Endothelial cell of umbilical vein (primary cell): ENCODE measurements around the gene TMEM119. TPM values are rescaled to one million over a fixed set of nuclear protein-coding genes. Genes with fewer than 3 reads are reported as not detected.

Experiments
- BruUV-seq: library from RNA; stranded (reverse); fragments of 400-500 nt; replicated peaks from 2 replicates; lab custom pipeline; 2021; lab: Mats Ljungman, UMichigan
- CTCF ChIA-PET: fragments of 300-600, 350-600 bp; sonication (Branson Sonifier 250); formaldehyde crosslinking; loops from one replicate; lab custom pipeline; 2021; ENCODE audit warnings: antibody characterized with exemption, inconsistent platforms; lab: Charles Lee
- POLR2A ChIA-PET: fragments of 300-600, 350-600 bp; sonication (Branson Sonifier 250); formaldehyde crosslinking; loops from one replicate; lab custom pipeline; 2021; ENCODE audit warnings: antibody characterized with exemption, inconsistent platforms; lab: Charles Lee
- DNase-seq: peaks from one replicate; pipeline ENCODE4 v3.0.0-alpha.2; 2011; ENCODE audit warnings: low read depth, low spot score
- FAIRE-seq: peaks from 2 replicates; lab custom pipeline; 2011; peaks lifted over from hg19 to GRCh38; lab: Jason Lieb, UNC
- H2AFZ ChIP-seq: 2 replicates; pipeline ENCODE4 v1.6.0; 2012; ENCODE audit warnings: low read depth, low read length, control low read depth, inconsistent platforms
- H3K27ac ChIP-seq: 2 replicates; pipeline ENCODE4 v1.5.1; 2011; ENCODE audit warnings: low read depth, mild to moderate bottlenecking, control low read depth, low read length, moderate library complexity; ENCODE audit not compliant: insufficient read depth
- H3K27me3 ChIP-seq, 2 experiments: 2 replicates each; pipeline versions ENCODE4 v1.6.0 to v1.6.1; 2011; ENCODE audit warnings: low read length in 2 of 2, mixed read lengths in 1 of 2; ENCODE audit not compliant: control insufficient read depth in 2 of 2, insufficient read depth in 2 of 2
- H3K36me3 ChIP-seq, 2 experiments: 2 replicates in 1 of 2; 3 replicates in 1 of 2; pipeline ENCODE4 v1.5.1; 2011; ENCODE audit warnings: low read length in 2 of 2, mild to moderate bottlenecking in 1 of 2, moderate library complexity in 1 of 2; ENCODE audit not compliant: control insufficient read depth in 2 of 2, insufficient read depth in 2 of 2; ENCODE audit errors: extremely low read depth in 1 of 2
- H3K4me1 ChIP-seq: 3 replicates; pipeline ENCODE4 v1.5.1; 2011; ENCODE audit warnings: mild to moderate bottlenecking, low read length; ENCODE audit not compliant: control insufficient read depth, insufficient read depth; ENCODE audit errors: extremely low read depth
- H3K4me2 ChIP-seq: 2 replicates; pipeline ENCODE4 v1.6.1; 2011; ENCODE audit warnings: low read length, control low read depth, mixed read lengths; ENCODE audit not compliant: insufficient read depth
- H3K4me3 ChIP-seq, 3 experiments: fragments of 200-600 bp in 1 of 3; sonication (generic), shearing (Covaris generic) in 1 of 3; replicated peaks in 1 of 3; 2 replicates each; pipeline ENCODE4 v1.5.1; 2011 to 2016; ENCODE audit warnings: control low read depth in 3 of 3, low read length in 3 of 3, mild to moderate bottlenecking in 2 of 3, inconsistent platforms in 1 of 3, low read depth in 1 of 3, moderate library complexity in 1 of 3; ENCODE audit not compliant: insufficient read depth in 1 of 3
- H3K79me2 ChIP-seq: 2 replicates; pipeline ENCODE4 v1.6.0; 2012; ENCODE audit warnings: low read length, inconsistent platforms; ENCODE audit not compliant: control insufficient read depth, insufficient read depth
- H3K9ac ChIP-seq: replicated peaks from 2 replicates; pipeline ENCODE3; 2011; ENCODE audit warnings: low read length, control low read depth; ENCODE audit not compliant: insufficient read depth; ENCODE audit errors: extremely low read depth
- H3K9me1 ChIP-seq: replicated peaks from 3 replicates; pipeline ENCODE4 v1.6.0; 2011; ENCODE audit warnings: mild to moderate bottlenecking, low read length; ENCODE audit not compliant: control insufficient read depth, insufficient read depth; ENCODE audit errors: extremely low read depth
- H3K9me3 ChIP-seq: replicated peaks from 2 replicates; pipeline ENCODE4 v1.5.1; 2012; ENCODE audit warnings: low read length, inconsistent platforms; ENCODE audit not compliant: control insufficient read depth, insufficient read depth
- H4K20me1 ChIP-seq: replicated peaks from 2 replicates; pipeline ENCODE3; 2011; ENCODE audit warnings: mild to moderate bottlenecking, low read length; ENCODE audit not compliant: control insufficient read depth, insufficient read depth; ENCODE audit errors: extremely low read depth
- EZH2 ChIP-seq: IDR thresholded peaks from 2 replicates; pipeline ENCODE4 v1.6.1; 2012; ENCODE audit warnings: borderline replicate concordance, low read depth, mild to moderate bottlenecking, moderate library complexity, low read length, inconsistent platforms; ENCODE audit not compliant: severe bottlenecking
- FOS ChIP-seq: IDR thresholded peaks from 2 replicates; pipeline ENCODE4 v1.6.1; 2011; ENCODE audit warnings: mild to moderate bottlenecking, low read length, moderate library complexity, borderline replicate concordance; ENCODE audit not compliant: insufficient read depth
- GATA2 ChIP-seq: IDR thresholded peaks from 2 replicates; pipeline ENCODE4 v1.7.0; 2011; ENCODE audit warnings: low read depth, mild to moderate bottlenecking, moderate library complexity, mixed read lengths, low read length; ENCODE audit not compliant: insufficient read length, insufficient read depth
- JUN ChIP-seq: IDR thresholded peaks from 2 replicates; pipeline ENCODE4 v1.6.1; 2011; ENCODE audit warnings: borderline replicate concordance, low read depth; ENCODE audit not compliant: insufficient read length, insufficient read depth
- MAX ChIP-seq: IDR thresholded peaks from 2 replicates; pipeline ENCODE4 v1.6.1; 2011; ENCODE audit not compliant: insufficient read depth, insufficient read length
- MYC ChIP-seq: IDR thresholded peaks from one replicate; pipeline ENCODE4 v1.6.1; 2011; ENCODE audit warnings: mild to moderate bottlenecking, low read depth, low read length
- POLR2A ChIP-seq: IDR thresholded peaks from 2 replicates; pipeline ENCODE4 v1.6.1; 2012; ENCODE audit warnings: low read depth, mild to moderate bottlenecking, control low read depth, low read length
- POLR2AphosphoS5 ChIP-seq: IDR thresholded peaks from 2 replicates; pipeline ENCODE4 v1.6.1; 2012; ENCODE audit warnings: low read depth, mild to moderate bottlenecking, control low read depth, low read length, moderate library complexity; ENCODE audit not compliant: insufficient read depth
- dilution Hi-C: fragments of 300-500 bp; cut with MboI; formaldehyde crosslinking; loops from one replicate; pipeline ENCODE4 v1.15.0; 2019; ENCODE audit warnings: low sequenced_read_pairs; ENCODE audit not compliant: extremely low pct_ligation_motif_present
- intact Hi-C: fragments of 100-400 bp; cut with micrococcal nuclease; formaldehyde crosslinking; loops from one replicate; pipeline ENCODE4 v1.10.0; 2022
- polyA plus RNA-seq, 4 experiments: library from polyadenylated mRNA; depleted of rRNA in 3 of 4; stranded (reverse) in 3 of 4; unstranded in 1 of 4; fragments of >200 nt; gene quantifications; 2 replicates each; pipeline versions ENCODE4 v1.2.1 to v1.2.3, GENCODE V29; 2011 to 2012; ENCODE audit warnings: missing spikeins in 1 of 4
- total RNA-seq: library from RNA; stranded (reverse); gene quantifications from 2 replicates; pipeline ENCODE4 v1.2.3, GENCODE V29; 2021
- TF ChIP-seq, protein P1 (sequence below), 2 donors: IDR thresholded peaks; 1 replicate in 1 of 2; 2 replicates in 1 of 2; pipeline ENCODE4 v1.5.1; 2011; ENCODE audit warnings: low read length in 2 of 2, mild to moderate bottlenecking in 2 of 2, moderate library complexity in 2 of 2, control low read depth in 1 of 2, inconsistent platforms in 1 of 2, low read depth in 1 of 2; ENCODE audit not compliant: insufficient read depth in 1 of 2; ENCODE audit errors: extremely low read depth in 1 of 2

Gene TMEM119
- total and polyA plus RNA-seq, 2 donors (not counting 3 experiments of a cell fraction or from before 2014, with no cell fraction given) = not detected

DNA sequence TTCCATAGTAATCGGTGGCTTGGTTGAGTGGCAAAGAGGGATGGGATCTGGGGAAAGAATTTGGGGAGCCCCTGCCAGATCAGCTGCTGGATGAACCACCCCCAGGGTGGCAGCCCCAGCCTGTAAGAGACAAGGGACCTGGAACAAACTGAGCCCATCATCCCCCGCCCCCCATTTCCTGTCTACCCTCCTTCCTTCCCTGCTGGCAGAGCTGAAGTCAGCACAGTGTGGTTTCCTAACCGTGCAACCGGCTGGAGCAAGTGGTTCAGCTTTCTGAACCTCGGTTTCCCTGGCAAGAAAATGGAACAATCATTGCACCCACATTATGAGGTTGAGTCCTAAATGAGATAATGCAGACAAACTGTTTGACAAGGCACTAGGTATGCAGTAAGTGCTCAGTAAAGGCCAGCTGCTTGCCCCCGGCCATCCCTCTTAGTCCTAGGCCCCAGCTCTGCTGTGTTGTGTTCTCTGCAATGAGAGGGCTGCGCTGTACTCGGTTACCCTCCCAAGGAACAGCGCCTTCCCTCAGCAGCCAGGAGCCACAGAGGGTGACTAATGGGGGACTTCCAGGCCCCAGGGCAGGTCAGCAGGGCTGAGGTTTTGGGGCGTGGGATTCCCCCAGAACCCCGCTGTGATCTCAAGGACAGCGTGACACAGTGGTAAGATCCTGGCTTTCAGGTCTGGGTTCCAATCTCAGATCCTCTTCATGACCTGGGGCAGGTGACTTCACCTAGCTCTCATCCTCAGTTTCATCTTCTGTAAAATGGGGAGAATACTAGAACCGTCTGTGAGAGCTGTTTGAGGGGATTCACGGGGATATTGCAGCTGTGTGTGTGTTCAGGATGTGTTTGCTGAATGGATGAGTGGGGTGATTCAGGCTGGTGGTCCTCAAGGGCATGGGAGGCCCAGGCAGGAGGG is 19.3 kb upstream of the TMEM119 start:
- H3K9me1 ChIP-seq = no peaks in the 10 kb centered on the region
- H3K27ac ChIP-seq = no peak overlapping the region
- H3K9ac ChIP-seq = no peak overlapping the region
- intact Hi-C loops (loop anchor here (5.0 kb wide), 1 partner anchor 100 kb away; the partner anchor contains the start of gene FICD), dilution Hi-C loops (no loop called here)
- H3K4me3 ChIP-seq = no peak overlapping the region
- H3K79me2 ChIP-seq = no peaks in the 10 kb centered on the region
- FAIRE-seq (no peak), DNase-seq (no peak)
- CTCF ChIA-PET = interaction anchor here (0.8 to 6.3 kb wide), 27 partner anchors 9 to 333 kb away, joined by 3 to 86 read pairs (median 6); partner anchors contain the start of genes ISCU and SELPLG
- no TSS peak for BruUV-seq
- H3K4me2 ChIP-seq = no peak overlapping the region
- no peaks in the 10 kb centered on the region for H3K27me3 ChIP-seq
- POLR2A ChIA-PET = no interaction called here
- H3K36me3 ChIP-seq = no peaks in the 10 kb centered on the region
- H3K4me1 ChIP-seq = peaks cover 5% of the 10 kb centered on the region
- TF ChIP-seq POLR2AphosphoS5 = no peak
- no peak for TF ChIP-seq JUN
- no peak for TF ChIP-seq POLR2A
- no peak for TF ChIP-seq MYC
- TF ChIP-seq MAX = no peak
- no peaks in the 10 kb centered on the region for H3K9me3 ChIP-seq
- no peak overlapping the region for H2AFZ ChIP-seq
- no peaks in the 10 kb centered on the region for H4K20me1 ChIP-seq

GRCh38 chr12:108616359-108616758 is 18.5 kb upstream of the TMEM119 start:
- no peaks in the 10 kb centered on the region for H3K79me2 ChIP-seq
- no TSS peak for BruUV-seq
- no peak overlapping the region for H3K4me2 ChIP-seq
- no peak overlapping the region for H3K9ac ChIP-seq
- no peak overlapping the region for H3K27ac ChIP-seq
- CTCF ChIA-PET = interaction anchor here (1.2 to 6.3 kb wide), 7 partner anchors 12 to 51 kb away, joined by 3 to 86 read pairs (median 34); partner anchors contain the start of gene SELPLG
- no peaks in the 10 kb centered on the region for H3K27me3 ChIP-seq
- no peaks in the 10 kb centered on the region for H4K20me1 ChIP-seq
- dilution Hi-C loops (no loop called here), intact Hi-C loops (loop anchor here (5.0 kb wide), 1 partner anchor 99 kb away; the partner anchor contains the start of gene FICD)
- H3K36me3 ChIP-seq = no peaks in the 10 kb centered on the region
- H3K4me1 ChIP-seq = peaks cover 3% of the 10 kb centered on the region
- TF ChIP-seq MAX = no peak
- TF ChIP-seq GATA2 = no peak
- no peak for TF ChIP-seq EZH2
- no peak for TF ChIP-seq MYC
- TF ChIP-seq POLR2AphosphoS5 = no peak
- TF ChIP-seq JUN = no peak
- no peak for TF ChIP-seq POLR2A
- TF ChIP-seq, protein P1, sequence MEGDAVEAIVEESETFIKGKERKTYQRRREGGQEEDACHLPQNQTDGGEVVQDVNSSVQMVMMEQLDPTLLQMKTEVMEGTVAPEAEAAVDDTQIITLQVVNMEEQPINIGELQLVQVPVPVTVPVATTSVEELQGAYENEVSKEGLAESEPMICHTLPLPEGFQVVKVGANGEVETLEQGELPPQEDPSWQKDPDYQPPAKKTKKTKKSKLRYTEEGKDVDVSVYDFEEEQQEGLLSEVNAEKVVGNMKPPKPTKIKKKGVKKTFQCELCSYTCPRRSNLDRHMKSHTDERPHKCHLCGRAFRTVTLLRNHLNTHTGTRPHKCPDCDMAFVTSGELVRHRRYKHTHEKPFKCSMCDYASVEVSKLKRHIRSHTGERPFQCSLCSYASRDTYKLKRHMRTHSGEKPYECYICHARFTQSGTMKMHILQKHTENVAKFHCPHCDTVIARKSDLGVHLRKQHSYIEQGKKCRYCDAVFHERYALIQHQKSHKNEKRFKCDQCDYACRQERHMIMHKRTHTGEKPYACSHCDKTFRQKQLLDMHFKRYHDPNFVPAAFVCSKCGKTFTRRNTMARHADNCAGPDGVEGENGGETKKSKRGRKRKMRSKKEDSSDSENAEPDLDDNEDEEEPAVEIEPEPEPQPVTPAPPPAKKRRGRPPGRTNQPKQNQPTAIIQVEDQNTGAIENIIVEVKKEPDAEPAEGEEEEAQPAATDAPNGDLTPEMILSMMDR (IDR thresholded peaks at IDR 0.05; ENCODE audit: extremely low read depth in 1 of 2, insufficient read depth in 1 of 2, low read depth in 1 of 2, low read length in 2 of 2) = no peak
- no peak for TF ChIP-seq FOS
- H3K9me1 ChIP-seq = no peaks in the 10 kb centered on the region
- FAIRE-seq = no peak
- POLR2A ChIA-PET = no interaction called here
- no peak for DNase-seq
- H3K4me3 ChIP-seq = no peak overlapping the region
- H3K9me3 ChIP-seq = no peaks in the 10 kb centered on the region
- H2AFZ ChIP-seq = no peak overlapping the region
